Measurements from ENCODE around the gene NUF2. TPM values are rescaled to one million over a fixed set of nuclear protein-coding genes. Genes with fewer than 3 reads are reported as not detected.
"Not testable (repeated sequence)": the region's sequence is repeated elsewhere in the genome, so short reads cannot be mapped to it uniquely, and the experiment has no call there.

NUF2 gene
- total RNA-seq, 1 experiment from 2014 or later: 33.1 TPM

DNA sequence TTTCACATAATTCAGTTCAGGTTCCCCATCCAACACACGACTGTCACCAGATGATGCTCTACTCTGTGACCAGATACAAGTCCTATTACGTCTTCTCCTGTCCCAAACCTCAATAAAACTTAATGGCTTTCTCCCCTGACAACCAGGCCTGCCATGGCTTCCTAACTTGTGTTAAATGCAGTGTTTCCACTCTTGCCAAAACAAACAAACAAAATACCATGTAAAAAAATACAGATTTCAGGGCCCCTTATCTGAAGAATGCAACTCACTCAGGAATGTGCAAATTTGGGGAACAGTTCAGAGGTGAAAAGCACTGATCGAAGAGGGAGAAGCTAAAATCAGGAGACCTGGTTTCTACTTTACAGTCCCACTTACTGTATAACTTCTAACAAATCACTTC is 863 bp upstream of the NUF2 start:
- intact Hi-C loops (cut with micrococcal nuclease; ENCODE audit: unreplicated experiment): no loop called here
- Mint-ChIP-seq H3K4me1 (ENCODE audit: low read depth, unreplicated experiment) (peaks cover 30% of the 10 kb centered on the region), H3K27me3 (ENCODE audit: unreplicated experiment) (no peaks in the 10 kb centered on the region), H3K27ac (ENCODE audit: unreplicated experiment) (peak overlapping the region; percentile 97), H3K36me3 (ENCODE audit: insufficient read depth, unreplicated experiment) (peaks cover 23% of the 10 kb centered on the region), H3K4me3 (ENCODE audit: low read depth, unreplicated experiment) (peak overlapping the region; percentile 93), H3K9me3 (ENCODE audit: low read depth, unreplicated experiment) (no peaks in the 10 kb centered on the region)
- TF ChIP-seq, protein P1, sequence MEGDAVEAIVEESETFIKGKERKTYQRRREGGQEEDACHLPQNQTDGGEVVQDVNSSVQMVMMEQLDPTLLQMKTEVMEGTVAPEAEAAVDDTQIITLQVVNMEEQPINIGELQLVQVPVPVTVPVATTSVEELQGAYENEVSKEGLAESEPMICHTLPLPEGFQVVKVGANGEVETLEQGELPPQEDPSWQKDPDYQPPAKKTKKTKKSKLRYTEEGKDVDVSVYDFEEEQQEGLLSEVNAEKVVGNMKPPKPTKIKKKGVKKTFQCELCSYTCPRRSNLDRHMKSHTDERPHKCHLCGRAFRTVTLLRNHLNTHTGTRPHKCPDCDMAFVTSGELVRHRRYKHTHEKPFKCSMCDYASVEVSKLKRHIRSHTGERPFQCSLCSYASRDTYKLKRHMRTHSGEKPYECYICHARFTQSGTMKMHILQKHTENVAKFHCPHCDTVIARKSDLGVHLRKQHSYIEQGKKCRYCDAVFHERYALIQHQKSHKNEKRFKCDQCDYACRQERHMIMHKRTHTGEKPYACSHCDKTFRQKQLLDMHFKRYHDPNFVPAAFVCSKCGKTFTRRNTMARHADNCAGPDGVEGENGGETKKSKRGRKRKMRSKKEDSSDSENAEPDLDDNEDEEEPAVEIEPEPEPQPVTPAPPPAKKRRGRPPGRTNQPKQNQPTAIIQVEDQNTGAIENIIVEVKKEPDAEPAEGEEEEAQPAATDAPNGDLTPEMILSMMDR (IDR thresholded peaks at IDR 0.05; ENCODE audit: unreplicated experiment): no peak
- DNase-seq: no peak
- no TSS peak for BruUV-seq (replicated peaks)
- CTCF ChIA-PET: interaction anchor here (1.2 kb wide), 1 partner anchor 467 kb away, joined by 3 read pairs; no protein-coding TSS in a partner anchor

DNA sequence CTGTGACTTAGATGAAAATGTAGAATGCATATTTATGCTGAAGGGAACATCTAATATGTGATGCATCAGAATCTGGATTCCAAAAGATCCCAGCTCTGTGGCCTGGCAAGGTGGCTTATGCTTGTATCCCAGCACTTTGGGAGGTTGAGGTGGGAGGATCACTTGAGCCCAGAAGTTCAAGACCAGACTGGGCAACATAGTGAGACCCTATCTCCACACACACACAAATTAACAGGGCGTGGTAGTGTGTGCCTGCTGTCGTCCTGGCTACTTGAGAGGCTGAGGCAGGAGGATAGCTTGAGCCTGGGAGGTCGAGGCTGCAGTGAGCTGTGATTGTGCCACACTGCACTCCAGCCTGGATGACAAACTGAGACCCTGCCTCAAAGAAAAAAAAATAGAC is 1.6 kb downstream of the NUF2 start:
- Mint-ChIP-seq H3K4me3 (ENCODE audit: low read depth, unreplicated experiment) (peak overlapping the region; percentile 93), H3K27ac (ENCODE audit: unreplicated experiment) (peak overlapping the region; percentile 68), H3K4me1 (ENCODE audit: low read depth, unreplicated experiment) (peaks cover 30% of the 10 kb centered on the region), H3K36me3 (ENCODE audit: insufficient read depth, unreplicated experiment) (peaks cover 23% of the 10 kb centered on the region)
- DNase-seq; CTCF ChIA-PET; intact Hi-C loops (cut with micrococcal nuclease; ENCODE audit: unreplicated experiment); H3K27me3 Mint-ChIP-seq (ENCODE audit: unreplicated experiment); BruUV-seq (replicated peaks); H3K9me3 Mint-ChIP-seq (ENCODE audit: low read depth, unreplicated experiment): not testable (repeated sequence)

DNA sequence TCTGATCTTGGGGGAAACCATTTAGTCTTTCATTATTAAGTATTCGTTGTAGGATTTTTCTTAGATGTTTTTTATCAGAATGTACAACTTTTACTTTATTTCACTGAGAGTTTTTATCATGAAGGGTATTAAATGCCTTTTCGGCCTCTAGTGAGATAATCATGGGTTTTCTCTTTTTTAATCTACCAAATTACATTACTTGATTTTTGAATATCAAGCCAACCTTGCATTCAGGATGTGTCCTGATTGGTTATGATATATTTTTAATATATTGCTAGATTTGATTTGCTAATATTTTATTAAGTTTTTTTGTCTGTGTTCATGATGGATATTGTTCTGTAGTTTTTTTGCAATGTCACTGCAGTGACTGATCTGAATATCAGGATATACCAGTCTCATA is 9.4 kb downstream of the NUF2 start:
- DNase-seq: no peak
- Mint-ChIP-seq H3K36me3 (ENCODE audit: insufficient read depth, unreplicated experiment) (no peaks in the 10 kb centered on the region), H3K27me3 (ENCODE audit: unreplicated experiment) (no peaks in the 10 kb centered on the region), H3K27ac (ENCODE audit: unreplicated experiment) (no peak overlapping the region), H3K4me1 (ENCODE audit: low read depth, unreplicated experiment) (no peaks in the 10 kb centered on the region), H3K4me3 (ENCODE audit: low read depth, unreplicated experiment) (no peak overlapping the region), H3K9me3 (ENCODE audit: low read depth, unreplicated experiment) (no peaks in the 10 kb centered on the region)
- TF ChIP-seq, protein P1 (IDR thresholded peaks at IDR 0.05; ENCODE audit: unreplicated experiment): no peak
- intact Hi-C loops (cut with micrococcal nuclease; ENCODE audit: unreplicated experiment): no loop called here
- CTCF ChIA-PET: no interaction called here
- no TSS peak for BruUV-seq (replicated peaks)

DNA sequence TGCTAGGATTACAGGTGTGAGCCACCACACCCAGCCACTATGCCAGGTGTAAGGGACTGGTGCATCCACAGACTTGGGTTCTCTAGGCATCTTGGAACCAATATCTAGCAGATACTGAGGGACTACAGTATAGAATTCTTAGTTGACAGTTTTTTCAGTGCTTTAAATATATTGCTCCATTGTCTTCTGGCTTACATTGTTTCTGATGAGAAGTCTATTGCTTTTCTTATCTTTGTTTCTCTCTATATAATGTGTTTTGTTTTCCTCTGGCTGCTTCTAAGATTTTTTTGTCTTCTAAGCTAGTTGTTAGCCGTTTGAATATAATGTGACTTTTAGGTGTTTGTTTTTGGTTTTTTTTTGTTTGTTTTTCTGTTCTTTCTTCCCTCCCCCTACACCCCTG is 13.5 kb downstream of the NUF2 start:
- H3K27ac Mint-ChIP-seq (ENCODE audit: unreplicated experiment): no peak overlapping the region
- DNase-seq: no peak
- H3K27me3 Mint-ChIP-seq (ENCODE audit: unreplicated experiment): no peaks in the 10 kb centered on the region
- H3K36me3 Mint-ChIP-seq (ENCODE audit: insufficient read depth, unreplicated experiment): no peaks in the 10 kb centered on the region
- intact Hi-C loops (cut with micrococcal nuclease; ENCODE audit: unreplicated experiment): no loop called here
- TF ChIP-seq, protein P1 (IDR thresholded peaks at IDR 0.05; ENCODE audit: unreplicated experiment): no peak
- BruUV-seq (replicated peaks): no TSS peak
- CTCF ChIA-PET: no interaction called here
- H3K9me3 Mint-ChIP-seq (ENCODE audit: low read depth, unreplicated experiment): no peaks in the 10 kb centered on the region
- no peak overlapping the region for H3K4me3 Mint-ChIP-seq (ENCODE audit: low read depth, unreplicated experiment)
- H3K4me1 Mint-ChIP-seq (ENCODE audit: low read depth, unreplicated experiment): no peaks in the 10 kb centered on the region

DNA sequence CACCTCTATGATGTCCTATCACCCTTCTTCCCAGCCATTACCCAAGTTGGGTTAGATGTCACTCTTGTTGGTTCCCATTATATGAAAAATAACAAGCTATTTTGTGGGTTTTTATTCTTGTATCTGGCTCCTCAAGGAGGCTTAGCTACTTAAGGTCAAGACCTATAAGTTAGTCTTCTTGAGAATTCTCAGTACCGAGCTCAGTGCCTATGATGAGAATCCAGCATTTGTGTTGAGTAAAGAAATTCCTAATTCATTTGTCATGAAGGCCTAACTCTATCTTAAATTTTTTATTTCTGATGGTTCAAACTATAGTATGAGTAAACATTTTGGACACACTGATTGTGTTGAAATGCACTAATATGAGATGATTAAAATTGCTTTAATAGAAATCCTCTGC is 15.9 kb downstream of the NUF2 start:
- TF ChIP-seq, protein P1 (IDR thresholded peaks at IDR 0.05; ENCODE audit: unreplicated experiment): no peak
- Mint-ChIP-seq H3K27ac (ENCODE audit: unreplicated experiment) (no peak overlapping the region), H3K4me1 (ENCODE audit: low read depth, unreplicated experiment) (no peaks in the 10 kb centered on the region), H3K9me3 (ENCODE audit: low read depth, unreplicated experiment) (no peaks in the 10 kb centered on the region), H3K4me3 (ENCODE audit: low read depth, unreplicated experiment) (no peak overlapping the region), H3K27me3 (ENCODE audit: unreplicated experiment) (no peaks in the 10 kb centered on the region), H3K36me3 (ENCODE audit: insufficient read depth, unreplicated experiment) (no peaks in the 10 kb centered on the region)
- DNase-seq: no peak
- no TSS peak for BruUV-seq (replicated peaks)
- intact Hi-C loops (cut with micrococcal nuclease; ENCODE audit: unreplicated experiment): no loop called here
- CTCF ChIA-PET: no interaction called here

Measured in Calu3 (cell line).